ENCODE results near the gene PTGFRN.

The PTGFRN gene

DNA sequence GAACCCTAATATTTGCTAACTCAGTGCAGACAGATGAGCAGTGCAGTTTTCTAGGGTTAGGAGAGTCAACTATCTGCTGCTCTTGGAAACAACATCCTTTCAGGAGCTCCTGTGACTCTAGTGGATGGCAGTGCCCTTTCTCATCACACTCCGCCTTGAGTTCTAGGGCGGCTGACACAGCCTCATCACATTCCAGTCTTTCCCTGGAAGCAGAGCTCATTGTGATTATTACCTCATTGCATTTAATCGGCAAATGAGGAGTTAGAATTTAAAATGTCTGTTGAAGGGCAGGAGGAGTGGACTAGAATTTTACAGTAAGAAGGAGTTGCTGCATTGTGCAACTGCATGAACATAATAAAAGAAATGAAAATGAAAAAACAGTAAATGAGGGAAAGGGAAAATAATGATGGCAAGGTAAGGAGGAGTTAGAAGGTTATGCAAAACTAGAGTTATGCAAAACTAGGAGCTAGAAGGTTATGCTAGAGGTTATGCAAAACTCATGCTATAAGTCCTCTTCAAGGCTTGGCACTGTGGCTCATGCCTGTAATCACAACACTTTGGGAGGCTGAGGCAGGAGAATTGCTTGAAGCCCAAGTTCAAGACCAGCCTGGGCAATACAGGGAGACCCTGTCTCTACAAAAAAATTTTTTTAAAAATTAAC, 6.9 kb upstream of the PTGFRN start:
- TF ChIP-seq, protein P1, sequence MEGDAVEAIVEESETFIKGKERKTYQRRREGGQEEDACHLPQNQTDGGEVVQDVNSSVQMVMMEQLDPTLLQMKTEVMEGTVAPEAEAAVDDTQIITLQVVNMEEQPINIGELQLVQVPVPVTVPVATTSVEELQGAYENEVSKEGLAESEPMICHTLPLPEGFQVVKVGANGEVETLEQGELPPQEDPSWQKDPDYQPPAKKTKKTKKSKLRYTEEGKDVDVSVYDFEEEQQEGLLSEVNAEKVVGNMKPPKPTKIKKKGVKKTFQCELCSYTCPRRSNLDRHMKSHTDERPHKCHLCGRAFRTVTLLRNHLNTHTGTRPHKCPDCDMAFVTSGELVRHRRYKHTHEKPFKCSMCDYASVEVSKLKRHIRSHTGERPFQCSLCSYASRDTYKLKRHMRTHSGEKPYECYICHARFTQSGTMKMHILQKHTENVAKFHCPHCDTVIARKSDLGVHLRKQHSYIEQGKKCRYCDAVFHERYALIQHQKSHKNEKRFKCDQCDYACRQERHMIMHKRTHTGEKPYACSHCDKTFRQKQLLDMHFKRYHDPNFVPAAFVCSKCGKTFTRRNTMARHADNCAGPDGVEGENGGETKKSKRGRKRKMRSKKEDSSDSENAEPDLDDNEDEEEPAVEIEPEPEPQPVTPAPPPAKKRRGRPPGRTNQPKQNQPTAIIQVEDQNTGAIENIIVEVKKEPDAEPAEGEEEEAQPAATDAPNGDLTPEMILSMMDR (IDR thresholded peaks at IDR 0.05; ENCODE audit: low read depth, low read length, missing control alignments): no peak
- H3K4me3 ChIP-seq (ENCODE audit: low read depth, low read length): no peak overlapping the region
- no peak for DNase-seq (ENCODE audit: low read depth)

GRCh38 chr1:116904791-116905320, 4.9 kb upstream of the PTGFRN start:
- no peak overlapping the region for H3K4me3 ChIP-seq (ENCODE audit: low read depth, low read length)
- TF ChIP-seq, protein P1 (IDR thresholded peaks at IDR 0.05; ENCODE audit: low read depth, low read length, missing control alignments): no peak
- no peak for DNase-seq (ENCODE audit: low read depth)

- DNase-seq (ENCODE audit: low read depth): no peak
- no peak overlapping the region for H3K4me3 ChIP-seq (ENCODE audit: low read depth, low read length)
- TF ChIP-seq, protein P1 (IDR thresholded peaks at IDR 0.05; ENCODE audit: low read depth, low read length, missing control alignments): no peak
Observed at GRCh38 chr1:116906812-116907211, 2.9 kb upstream of the PTGFRN start.

- no peak overlapping the region for H3K4me3 ChIP-seq (ENCODE audit: low read depth, low read length)
- TF ChIP-seq, protein P1 (IDR thresholded peaks at IDR 0.05; ENCODE audit: low read depth, low read length, missing control alignments): no peak
- DNase-seq (ENCODE audit: low read depth): no peak
Observed at GRCh38 chr1:116907351-116907750, 2.4 kb upstream of the PTGFRN start.

DNA sequence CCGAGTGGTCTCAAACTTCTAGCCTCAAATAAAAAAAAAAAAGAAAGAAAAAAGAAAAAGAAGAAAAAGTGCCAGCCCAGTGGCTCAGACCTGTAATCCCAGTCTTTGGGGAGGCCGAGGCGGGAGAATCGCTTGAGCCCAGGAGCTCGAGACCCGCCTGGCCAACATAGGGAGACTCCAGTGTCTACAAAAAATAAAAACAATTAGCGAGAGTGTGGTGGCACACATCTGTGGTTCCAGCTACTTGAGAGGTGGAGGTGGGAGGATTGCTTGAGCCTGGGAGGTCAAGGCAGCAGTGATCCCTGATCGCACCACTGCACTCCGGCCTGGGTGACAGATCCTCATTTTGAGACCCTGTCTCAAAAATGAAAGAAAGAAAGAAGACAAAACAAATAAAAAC, 1.4 kb upstream of the PTGFRN start:
- TF ChIP-seq, protein P1 (IDR thresholded peaks at IDR 0.05; ENCODE audit: low read depth, low read length, missing control alignments): no peak
- DNase-seq (ENCODE audit: low read depth): no peak
- H3K4me3 ChIP-seq (ENCODE audit: low read depth, low read length): no peak overlapping the region

GRCh38 chr1:116908820-116909511, 750 bp upstream of the PTGFRN start:
- TF ChIP-seq, protein P1 (IDR thresholded peaks at IDR 0.05; ENCODE audit: low read depth, low read length, missing control alignments): no peak
- no peak overlapping the region for H3K4me3 ChIP-seq (ENCODE audit: low read depth, low read length)
- no peak for DNase-seq (ENCODE audit: low read depth)
